ENCODE data around the gene DENND1B.

DNA sequence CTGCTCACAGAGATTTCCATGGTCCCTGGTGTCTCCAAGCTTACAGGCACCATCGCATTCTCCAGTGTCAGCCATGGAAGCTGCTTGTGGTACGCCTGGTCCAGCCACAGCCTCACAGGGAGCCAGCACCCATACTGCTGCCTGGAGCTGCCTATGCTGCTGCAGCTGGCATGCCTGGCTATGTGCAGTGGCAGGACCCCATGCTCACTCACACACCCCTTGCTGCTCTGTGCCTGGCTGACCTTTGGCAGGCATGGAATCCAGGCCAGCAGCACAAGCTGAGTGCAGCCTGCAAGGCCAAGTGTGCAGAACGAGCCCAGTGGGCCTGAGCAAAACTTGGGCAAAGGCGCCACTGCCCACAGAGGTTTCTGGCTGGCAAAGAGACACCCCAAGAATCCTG, 26.4 kb upstream of the DENND1B start:
- TF ChIP-seq, protein P1, sequence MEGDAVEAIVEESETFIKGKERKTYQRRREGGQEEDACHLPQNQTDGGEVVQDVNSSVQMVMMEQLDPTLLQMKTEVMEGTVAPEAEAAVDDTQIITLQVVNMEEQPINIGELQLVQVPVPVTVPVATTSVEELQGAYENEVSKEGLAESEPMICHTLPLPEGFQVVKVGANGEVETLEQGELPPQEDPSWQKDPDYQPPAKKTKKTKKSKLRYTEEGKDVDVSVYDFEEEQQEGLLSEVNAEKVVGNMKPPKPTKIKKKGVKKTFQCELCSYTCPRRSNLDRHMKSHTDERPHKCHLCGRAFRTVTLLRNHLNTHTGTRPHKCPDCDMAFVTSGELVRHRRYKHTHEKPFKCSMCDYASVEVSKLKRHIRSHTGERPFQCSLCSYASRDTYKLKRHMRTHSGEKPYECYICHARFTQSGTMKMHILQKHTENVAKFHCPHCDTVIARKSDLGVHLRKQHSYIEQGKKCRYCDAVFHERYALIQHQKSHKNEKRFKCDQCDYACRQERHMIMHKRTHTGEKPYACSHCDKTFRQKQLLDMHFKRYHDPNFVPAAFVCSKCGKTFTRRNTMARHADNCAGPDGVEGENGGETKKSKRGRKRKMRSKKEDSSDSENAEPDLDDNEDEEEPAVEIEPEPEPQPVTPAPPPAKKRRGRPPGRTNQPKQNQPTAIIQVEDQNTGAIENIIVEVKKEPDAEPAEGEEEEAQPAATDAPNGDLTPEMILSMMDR (IDR thresholded peaks at IDR 0.05): no peak
- TF ChIP-seq POLR2A (IDR thresholded peaks at IDR 0.05): no peak
